PC-3 (cell line): ENCODE measurements around the gene ZP1. TPM values are rescaled to one million over a fixed set of nuclear protein-coding genes. Genes with fewer than 3 reads are reported as not detected.

Experiments
- ATAC-seq: fragments of 200-7000 bp; cut with Tn5 transposase; 2 replicates; pipeline ENCODE4 v1.9.1; 2020; ENCODE audit warnings: mild to moderate bottlenecking, moderate library complexity
- BruUV-seq: library from RNA; stranded (reverse); fragments of 400-500 nt; replicated peaks from 2 replicates; lab custom pipeline; 2021; lab: Mats Ljungman, UMichigan
- CTCF ChIA-PET: fragments of 300-600 bp; sonication (Branson Sonifier 250); formaldehyde crosslinking; loops from one replicate; lab custom pipeline; 2022; ENCODE audit warnings: antibody characterized with exemption; lab: Charles Lee
- POLR2A ChIA-PET: fragments of 300-600 bp; sonication (Branson Sonifier 250); formaldehyde crosslinking; loops from one replicate; lab custom pipeline; 2022; ENCODE audit warnings: antibody characterized with exemption; ENCODE audit not compliant: unreplicated experiment; lab: Charles Lee
- DNase-seq: peaks from one replicate; pipeline ENCODE4 v3.0.0-alpha.2; 2015
- H2AFZ ChIP-seq: fragments of 300-600 bp; sonication (generic); 2 replicates; pipeline ENCODE4 v1.6.0; 2016; ENCODE audit warnings: antibody characterized with exemption, low read length
- H3F3A ChIP-seq: fragments of 300-600 bp; sonication (generic); one replicate; pipeline ENCODE4 v1.6.0; 2017; ENCODE audit warnings: antibody characterized with exemption, low read length, control low read depth, mild to moderate bottlenecking; ENCODE audit not compliant: unreplicated experiment
- H3K27ac ChIP-seq: fragments of 300-600 bp; sonication (generic); 2 replicates; pipeline ENCODE4 v1.5.1; 2016; ENCODE audit warnings: mild to moderate bottlenecking, low read length
- H3K27me3 ChIP-seq: fragments of 300-600 bp; sonication (generic); 2 replicates; pipeline ENCODE4 v1.6.1; 2016; ENCODE audit warnings: low read length, mixed read lengths
- H3K36me3 ChIP-seq: fragments of 300-600 bp; sonication (generic); 2 replicates; pipeline ENCODE4 v1.6.1; 2016; ENCODE audit warnings: low read depth, mixed run types, low read length, mixed read lengths
- H3K4me1 ChIP-seq: fragments of 300-600 bp; sonication (generic); 2 replicates; pipeline ENCODE4 v1.5.1; 2016; ENCODE audit warnings: low read length; ENCODE audit not compliant: insufficient read depth
- H3K4me2 ChIP-seq: fragments of 300-600 bp; sonication (generic); 2 replicates; pipeline ENCODE4 v1.6.0; 2016; ENCODE audit warnings: low read length
- H3K4me3 ChIP-seq: fragments of 300-600 bp; sonication (generic); 2 replicates; pipeline ENCODE4 v1.5.1; 2016; ENCODE audit warnings: mild to moderate bottlenecking, low read length, mixed read lengths
- H3K79me2 ChIP-seq: fragments of 300-600 bp; sonication (generic); 2 replicates; pipeline ENCODE4 v1.6.1; 2017; ENCODE audit warnings: low read length, mixed read lengths
- H3K9ac ChIP-seq: fragments of 300-600 bp; sonication (generic); 2 replicates; pipeline ENCODE4 v1.6.0; 2016; ENCODE audit warnings: mild to moderate bottlenecking, low read length
- H3K9me2 ChIP-seq: fragments of 300-600 bp; sonication (generic); replicated peaks from 2 replicates; pipeline ENCODE4 v1.6.1; 2016; ENCODE audit warnings: mixed run types, low read length, mixed read lengths
- H3K9me3 ChIP-seq: fragments of 300-600 bp; sonication (generic); 2 replicates; pipeline ENCODE4 v1.6.1; 2016; ENCODE audit warnings: low read length, mixed read lengths
- H4K20me1 ChIP-seq: fragments of 300-600 bp; sonication (generic); 2 replicates; pipeline ENCODE4 v1.6.1; 2016; ENCODE audit warnings: low read length, mixed read lengths
- CTCF ChIP-seq: fragments of 300-600 bp; sonication (generic); conservative IDR thresholded peaks from 2 replicates; pipeline ENCODE4 v1.5.1; 2017; ENCODE audit warnings: antibody characterized with exemption, low read depth, mild to moderate bottlenecking, low read length
- EZH2 ChIP-seq: fragments of 300-600 bp; sonication (generic); IDR thresholded peaks from one replicate; pipeline ENCODE4 v1.6.1; 2017; ENCODE audit warnings: antibody characterized with exemption, mild to moderate bottlenecking, low read length; ENCODE audit not compliant: unreplicated experiment
- EZH2phosphoT487 ChIP-seq: fragments of 300-600 bp; sonication (generic); IDR thresholded peaks from 2 replicates; pipeline ENCODE4 v1.6.1; 2018; ENCODE audit warnings: mild to moderate bottlenecking, antibody characterized with exemption, low read length, borderline replicate concordance
- intact Hi-C: fragments of 100-400 bp; cut with micrococcal nuclease; formaldehyde crosslinking; loops from 2 replicates; pipeline ENCODE4 v1.9.0; 2023
- total RNA-seq: library from RNA; depleted of rRNA; stranded (reverse); fragments of >200 nt; gene quantifications from 2 replicates; pipeline ENCODE4 v1.2.3, GENCODE V29; 2014

ZP1 gene
- total RNA-seq, 1 experiment from 2014 or later, result not detected

GRCh38 chr11:60868682-60869450 is 1.5 kb downstream of the ZP1 start:
- no peaks in the 10 kb centered on the region for H3K27me3 ChIP-seq
- intact Hi-C loops, result no loop called here
- POLR2A ChIA-PET, result no interaction called here
- no peaks in the 10 kb centered on the region for H3K79me2 ChIP-seq
- H3K4me2 ChIP-seq, result no peak overlapping the region
- no peaks in the 10 kb centered on the region for H3F3A ChIP-seq
- no peaks in the 10 kb centered on the region for H3K36me3 ChIP-seq
- no peak overlapping the region for H3K27ac ChIP-seq
- no peak overlapping the region for H2AFZ ChIP-seq
- TF ChIP-seq CTCF, result no peak
- no peak for TF ChIP-seq EZH2
- TF ChIP-seq EZH2phosphoT487, result no peak
- H3K9me3 ChIP-seq, result no peaks in the 10 kb centered on the region
- CTCF ChIA-PET, result no interaction called here
- H3K9ac ChIP-seq, result no peak overlapping the region
- H3K4me1 ChIP-seq, result peaks cover 11% of the 10 kb centered on the region
- DNase-seq, result no peak
- no peak overlapping the region for H3K4me3 ChIP-seq
- ATAC-seq, result no peak
- no peaks in the 10 kb centered on the region for H3K9me2 ChIP-seq
- H4K20me1 ChIP-seq, result no peaks in the 10 kb centered on the region
- no TSS peak for BruUV-seq

- ChIA-PET POLR2A (no interaction called here), CTCF (interaction anchor here (0.6 kb wide), 1 partner anchor 505 kb away, joined by 3 read pairs; no protein-coding TSS in a partner anchor)
Measured at GRCh38 chr11:60869451-60869825, 2.1 kb downstream of the ZP1 start.

More at GRCh38 chr11:60869451-60869825, 2.1 kb downstream of the ZP1 start:
- ATAC-seq (no peak), DNase-seq (no peak)
- Histone ChIP-seq H3K9ac (no peak overlapping the region), H3K9me2 (no peaks in the 10 kb centered on the region), H3K4me3 (no peak overlapping the region), H3K4me2 (no peak overlapping the region), H2AFZ (no peak overlapping the region), H3K27me3 (no peaks in the 10 kb centered on the region), H3K9me3 (no peaks in the 10 kb centered on the region), H3K4me1 (peaks cover 11% of the 10 kb centered on the region), H4K20me1 (no peaks in the 10 kb centered on the region), H3K36me3 (no peaks in the 10 kb centered on the region), H3K27ac (no peak overlapping the region), H3F3A (no peaks in the 10 kb centered on the region), H3K79me2 (no peaks in the 10 kb centered on the region)
- no TSS peak for BruUV-seq
- intact Hi-C loops, result no loop called here
- TF ChIP-seq EZH2 (no peak), CTCF (no peak), EZH2phosphoT487 (no peak)
